Mononuclear cell (primary cell): ENCODE measurements around the gene CD247. TPM values are rescaled to one million over a fixed set of nuclear protein-coding genes. Genes with fewer than 3 reads are reported as not detected.

Experiments used
- H3K27me3 ChIP-seq: 2 replicates; pipeline ENCODE4 v1.6.0; 2011; ENCODE audit warnings: low read length, control low read depth; ENCODE audit not compliant: insufficient read depth
- H3K4me1 ChIP-seq: 2 replicates; pipeline ENCODE4 v1.5.1; 2011; ENCODE audit warnings: mild to moderate bottlenecking, low read length, control low read depth; ENCODE audit not compliant: insufficient read depth
- H3K4me3 ChIP-seq: 2 replicates; pipeline ENCODE4 v1.5.1; 2011; ENCODE audit warnings: mild to moderate bottlenecking, low read length, moderate library complexity
- H3K9me3 ChIP-seq: 2 replicates; pipeline ENCODE4 v1.5.1; 2011; ENCODE audit warnings: low read depth, mild to moderate bottlenecking, control low read depth, low read length
- total RNA-seq: library from RNA; depleted of rRNA; stranded (reverse); fragments of >200 nt; gene quantifications from one replicate; pipeline ENCODE4 v1.2.3, GENCODE V29; 2012

CD247 gene
- total RNA-seq, 1 donor = 162 TPM

DNA sequence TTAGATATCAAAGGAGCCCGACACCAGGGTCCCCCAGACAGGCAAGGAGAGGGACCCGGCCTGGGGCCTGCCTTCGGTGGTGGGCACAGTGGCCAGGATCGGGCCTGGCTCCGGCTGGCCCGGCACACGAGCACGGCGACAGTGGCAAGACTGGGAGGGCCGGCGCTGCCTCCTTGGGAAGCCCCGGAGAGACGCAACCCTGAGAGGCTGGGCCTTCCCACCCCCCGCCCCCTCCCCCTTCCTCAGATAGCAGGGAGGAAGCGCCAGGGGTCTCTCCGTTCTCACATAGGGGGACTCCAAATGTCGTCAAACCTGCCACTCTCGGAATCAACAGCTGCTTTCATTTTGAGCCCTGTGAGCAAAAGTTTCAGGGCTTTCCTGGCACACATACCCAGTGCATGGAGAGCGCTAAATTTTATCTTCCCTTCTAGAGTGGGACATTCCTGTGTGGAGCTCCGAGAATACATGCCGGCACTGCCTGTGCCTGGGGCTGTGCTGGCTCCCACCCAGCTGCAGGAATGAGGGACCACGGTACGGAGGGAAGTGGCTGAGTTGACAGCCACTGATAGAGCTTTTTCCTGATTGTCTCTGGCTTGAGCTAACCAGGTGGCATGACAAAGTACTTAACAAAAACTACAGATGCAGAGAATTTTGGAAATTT is 62.4 kb downstream of the CD247 start:
- H3K27me3 ChIP-seq = no peaks in the 10 kb centered on the region
- no peaks in the 10 kb centered on the region for H3K9me3 ChIP-seq
- peak overlapping the region; percentile 62 for H3K4me3 ChIP-seq
- H3K4me1 ChIP-seq = peaks cover 58% of the 10 kb centered on the region

DNA sequence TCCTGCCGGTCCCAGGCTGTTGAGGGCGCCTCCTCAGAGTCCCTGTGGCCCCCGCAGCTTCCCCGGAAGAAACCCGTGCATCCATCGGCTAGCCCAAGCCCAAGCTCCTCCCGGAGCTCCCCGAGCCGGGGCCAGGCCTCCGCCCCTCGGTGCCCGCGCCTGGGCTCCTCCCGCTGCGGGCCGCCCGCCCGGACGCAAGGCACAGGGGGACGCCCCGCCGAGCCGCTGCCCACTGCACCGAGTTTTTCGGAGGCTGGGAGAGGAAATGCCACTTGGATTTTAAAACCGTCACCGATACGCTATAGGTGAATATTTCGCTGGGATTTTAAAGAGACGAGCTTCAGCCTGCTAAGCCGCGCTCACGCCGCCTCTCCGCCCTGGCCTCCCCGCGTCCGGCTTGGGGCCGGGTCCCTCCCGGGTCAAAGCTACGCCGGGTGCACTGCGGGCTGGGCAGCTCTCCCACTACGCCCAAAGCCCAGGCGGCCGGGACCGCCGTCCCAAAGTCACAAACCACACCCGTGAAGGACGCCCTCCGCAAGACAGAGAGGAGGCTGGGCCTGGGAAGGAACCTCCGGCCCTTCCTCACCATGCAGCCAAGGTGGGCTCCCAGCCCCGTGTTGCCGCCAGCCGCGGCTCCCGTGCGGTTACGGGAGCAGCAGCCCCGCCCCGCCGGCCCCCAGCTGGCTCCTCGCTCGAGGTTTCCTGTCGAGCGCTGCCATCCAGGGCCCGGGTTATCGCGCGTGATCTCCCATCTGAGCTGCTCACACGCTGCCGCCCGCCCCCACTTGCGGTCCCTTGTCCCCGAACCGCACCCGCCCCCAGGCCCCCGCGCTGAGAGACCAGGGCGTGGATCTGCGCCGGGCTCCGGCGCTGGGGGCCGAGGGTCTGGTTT is 63.2 kb downstream of the CD247 start:
- Histone ChIP-seq H3K4me3 (peak overlapping the region; percentile 62), H3K9me3 (no peaks in the 10 kb centered on the region), H3K27me3 (no peaks in the 10 kb centered on the region), H3K4me1 (peaks cover 66% of the 10 kb centered on the region)

DNA sequence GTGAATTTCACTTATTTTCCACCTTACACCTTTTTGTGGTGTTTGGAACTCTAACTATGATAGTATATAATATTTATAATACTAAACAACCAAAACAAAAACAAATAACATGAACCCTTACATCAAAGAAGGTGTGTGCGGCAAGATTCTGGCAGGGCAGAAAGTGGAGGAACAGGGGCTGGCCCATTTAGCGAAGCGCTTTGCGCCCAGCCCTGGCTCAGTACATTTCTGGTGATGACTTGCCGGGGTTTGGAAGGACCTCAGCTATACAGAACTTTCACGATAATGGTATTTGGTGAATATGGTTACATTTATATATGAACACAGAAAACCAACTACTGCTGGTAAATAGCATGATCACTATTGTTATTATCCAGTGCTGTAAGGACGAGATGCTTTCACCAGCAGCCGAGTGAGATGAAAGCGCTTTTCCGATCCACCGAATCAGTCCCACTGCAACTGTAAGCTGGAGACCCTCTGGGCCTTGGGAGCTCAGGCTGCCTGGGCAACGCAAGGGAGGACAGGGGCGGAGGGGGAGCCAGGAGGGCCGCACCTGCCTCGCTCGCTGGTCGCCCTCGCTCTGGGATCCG is 63.9 kb downstream of the CD247 start:
- peaks cover 71% of the 10 kb centered on the region for H3K4me1 ChIP-seq
- H3K4me3 ChIP-seq = peak overlapping the region; percentile 62
- H3K9me3 ChIP-seq = no peaks in the 10 kb centered on the region
- H3K27me3 ChIP-seq = no peaks in the 10 kb centered on the region

DNA sequence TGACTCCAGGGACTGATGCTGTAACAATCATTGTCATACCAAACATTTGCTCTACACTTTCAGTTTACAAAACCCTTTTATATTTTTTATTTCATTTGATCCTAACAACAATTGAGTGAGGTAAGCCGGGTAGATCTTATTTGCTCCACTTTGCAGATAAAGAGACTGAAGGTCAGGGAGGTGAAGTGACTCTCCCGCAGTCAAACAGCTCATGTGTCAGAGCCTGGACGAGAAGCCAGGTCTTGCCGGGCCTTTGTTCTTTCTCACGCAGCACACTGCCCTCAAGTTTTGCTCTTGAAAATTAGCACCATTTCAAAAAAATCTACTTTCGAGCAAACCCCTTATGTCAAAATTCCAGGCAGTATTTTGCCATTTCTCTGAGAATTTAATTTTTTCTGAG is 65.2 kb downstream of the CD247 start:
- no peaks in the 10 kb centered on the region for H3K27me3 ChIP-seq
- no peaks in the 10 kb centered on the region for H3K9me3 ChIP-seq
- no peak overlapping the region for H3K4me3 ChIP-seq
- peaks cover 73% of the 10 kb centered on the region for H3K4me1 ChIP-seq

DNA sequence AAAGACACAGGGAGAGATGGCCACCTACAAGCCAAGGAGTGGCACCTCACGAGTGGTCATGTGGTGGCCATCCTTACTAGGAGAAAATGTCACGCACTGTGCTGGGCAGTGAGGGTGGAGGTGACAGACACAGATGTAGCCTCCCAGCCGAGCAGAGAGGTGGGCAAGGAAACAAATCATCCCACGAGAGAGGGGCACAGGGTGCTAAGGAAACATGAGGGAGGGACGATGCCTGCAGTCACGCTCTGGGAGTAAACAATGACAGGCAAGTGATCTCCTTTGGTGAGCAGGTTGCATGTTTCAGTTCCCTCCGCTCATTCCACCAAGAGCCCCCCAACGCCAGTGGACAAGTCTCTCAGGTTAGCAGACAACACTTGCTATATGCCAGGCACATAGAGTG is 65.8 kb downstream of the CD247 start:
- no peaks in the 10 kb centered on the region for H3K27me3 ChIP-seq
- H3K9me3 ChIP-seq = no peaks in the 10 kb centered on the region
- H3K4me1 ChIP-seq = peaks cover 75% of the 10 kb centered on the region
- no peak overlapping the region for H3K4me3 ChIP-seq

DNA sequence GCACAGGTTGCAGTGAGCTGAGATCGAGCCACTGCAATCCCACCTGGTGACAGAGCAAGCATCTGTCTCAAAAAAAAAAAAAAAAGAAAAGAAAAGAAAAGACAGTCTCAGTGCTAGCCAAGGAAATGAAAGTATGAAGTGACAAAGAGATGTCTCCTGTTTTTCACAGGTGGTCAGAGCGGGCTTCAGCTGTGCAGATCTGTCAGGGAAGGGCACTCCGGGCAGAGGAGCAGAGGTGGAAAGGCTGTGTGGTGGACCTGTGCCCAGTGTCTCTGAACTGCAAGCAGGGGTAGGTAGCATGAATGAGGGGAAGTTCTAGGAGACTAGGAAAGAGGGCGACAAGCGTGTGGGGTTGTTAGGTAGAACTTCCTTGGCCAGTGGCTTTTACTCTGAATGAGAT is 67.5 kb downstream of the CD247 start:
- Histone ChIP-seq H3K27me3 (no peaks in the 10 kb centered on the region), H3K4me1 (peaks cover 78% of the 10 kb centered on the region), H3K9me3 (no peaks in the 10 kb centered on the region), H3K4me3 (no peak overlapping the region)

DNA sequence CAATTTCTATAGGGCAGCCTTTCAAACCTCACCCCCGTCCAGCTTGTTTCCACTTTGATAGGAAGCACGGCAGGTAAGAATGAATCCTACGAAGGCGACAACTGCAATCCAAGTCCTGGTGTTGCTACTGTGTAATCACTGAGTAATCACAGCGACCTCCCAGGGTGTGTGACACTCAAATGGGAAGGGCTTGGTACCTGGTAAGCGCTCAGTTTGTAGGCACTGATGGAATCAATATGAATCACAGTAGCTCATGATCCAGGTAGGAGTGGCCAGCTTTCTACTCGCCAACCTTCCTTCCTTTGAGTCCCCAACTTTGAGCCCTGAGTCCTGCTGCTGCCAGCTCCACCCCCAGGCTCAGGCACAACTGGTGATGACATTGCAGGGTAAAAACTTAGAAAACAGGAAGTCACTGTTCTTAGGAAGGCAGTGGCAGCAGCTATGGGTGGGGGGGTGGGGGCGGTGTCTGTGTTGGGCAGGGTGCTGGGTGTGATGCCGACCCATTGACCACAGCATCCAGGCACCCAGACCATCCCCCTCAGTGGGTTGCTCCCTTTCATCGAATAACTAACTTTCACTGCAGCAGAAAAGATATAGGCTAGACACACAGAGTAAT is 70.7 kb downstream of the CD247 start:
- Histone ChIP-seq H3K4me1 (peaks cover 72% of the 10 kb centered on the region), H3K4me3 (peak overlapping the region; percentile 26), H3K9me3 (no peaks in the 10 kb centered on the region), H3K27me3 (no peaks in the 10 kb centered on the region)

DNA sequence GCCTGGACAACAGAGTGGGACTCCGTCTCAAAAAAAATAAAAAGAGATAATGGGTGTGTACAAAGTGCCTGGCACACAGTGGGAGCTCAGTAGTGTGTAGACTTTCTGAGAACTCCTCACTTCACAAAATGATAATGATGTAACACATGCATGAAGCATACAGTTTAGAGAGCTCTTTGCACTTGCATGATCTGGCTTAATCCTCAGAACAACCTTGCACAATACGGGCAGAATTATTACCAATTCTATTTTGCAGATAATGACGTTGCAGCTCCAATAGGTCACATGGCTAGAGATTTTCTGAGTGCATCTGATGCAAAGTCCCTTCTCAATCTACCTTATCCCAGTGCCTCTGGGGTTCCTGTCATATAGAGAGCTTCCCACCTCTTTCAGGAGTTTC is 71.4 kb downstream of the CD247 start:
- Histone ChIP-seq H3K4me3 (no peak overlapping the region), H3K27me3 (no peaks in the 10 kb centered on the region), H3K4me1 (peaks cover 73% of the 10 kb centered on the region), H3K9me3 (no peaks in the 10 kb centered on the region)

DNA sequence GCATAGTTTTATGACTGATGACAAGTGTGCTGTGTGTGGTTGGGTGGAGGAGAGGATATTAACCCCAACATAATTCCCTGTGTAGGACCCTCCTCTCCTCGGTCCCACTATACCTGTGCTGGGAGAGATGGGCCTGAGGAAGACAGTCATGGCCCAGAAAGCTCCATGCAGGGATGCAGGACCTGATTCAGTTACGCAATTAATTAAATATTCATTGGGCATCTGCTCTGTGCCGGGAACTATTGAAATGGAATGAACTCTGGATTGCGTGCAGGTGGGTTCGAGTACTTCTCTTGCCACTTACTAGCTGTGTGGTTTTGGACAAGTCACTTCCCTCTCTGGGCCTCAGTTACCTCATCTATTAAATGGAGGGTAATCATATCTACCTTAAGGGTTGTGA is 74.6 kb downstream of the CD247 start:
- Histone ChIP-seq H3K4me1 (peaks cover 84% of the 10 kb centered on the region), H3K4me3 (no peak overlapping the region), H3K27me3 (no peaks in the 10 kb centered on the region), H3K9me3 (no peaks in the 10 kb centered on the region)

DNA sequence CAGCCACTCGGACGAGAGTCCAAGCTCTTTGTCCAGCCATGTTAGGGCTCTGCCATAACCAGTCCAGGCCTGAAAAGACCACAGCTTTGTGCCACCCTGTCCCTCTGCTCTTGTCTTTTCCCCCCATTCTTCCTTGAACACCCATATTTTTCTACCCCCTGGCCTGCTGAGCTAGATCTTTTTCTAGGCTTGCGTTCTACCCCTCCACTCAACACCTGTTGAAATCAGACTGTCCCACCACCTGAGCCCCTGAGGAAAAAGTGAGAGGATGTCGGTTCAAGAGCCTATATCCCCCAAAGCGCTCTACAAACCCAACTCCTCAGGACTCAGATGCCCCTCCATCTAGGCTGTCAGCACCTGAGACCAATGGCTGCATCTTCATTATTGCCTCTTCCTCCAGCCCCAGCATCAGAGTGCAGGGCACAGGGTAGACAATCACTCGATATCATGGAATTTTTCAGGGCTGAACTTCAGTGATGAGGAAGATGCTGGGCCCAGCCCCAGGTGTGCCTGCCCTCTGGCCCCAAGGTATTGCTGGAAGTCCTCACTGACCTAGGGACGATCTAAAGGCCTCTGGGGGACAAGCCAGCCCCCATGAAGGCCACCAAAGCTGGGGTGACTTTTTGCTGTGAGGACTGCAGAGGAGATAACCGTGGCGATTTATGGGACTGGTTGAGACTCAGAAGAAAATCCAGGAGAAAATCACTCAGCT is 75.3 kb downstream of the CD247 start:
- Histone ChIP-seq H3K4me1 (peaks cover 84% of the 10 kb centered on the region), H3K27me3 (no peaks in the 10 kb centered on the region), H3K4me3 (no peak overlapping the region), H3K9me3 (no peaks in the 10 kb centered on the region)

DNA sequence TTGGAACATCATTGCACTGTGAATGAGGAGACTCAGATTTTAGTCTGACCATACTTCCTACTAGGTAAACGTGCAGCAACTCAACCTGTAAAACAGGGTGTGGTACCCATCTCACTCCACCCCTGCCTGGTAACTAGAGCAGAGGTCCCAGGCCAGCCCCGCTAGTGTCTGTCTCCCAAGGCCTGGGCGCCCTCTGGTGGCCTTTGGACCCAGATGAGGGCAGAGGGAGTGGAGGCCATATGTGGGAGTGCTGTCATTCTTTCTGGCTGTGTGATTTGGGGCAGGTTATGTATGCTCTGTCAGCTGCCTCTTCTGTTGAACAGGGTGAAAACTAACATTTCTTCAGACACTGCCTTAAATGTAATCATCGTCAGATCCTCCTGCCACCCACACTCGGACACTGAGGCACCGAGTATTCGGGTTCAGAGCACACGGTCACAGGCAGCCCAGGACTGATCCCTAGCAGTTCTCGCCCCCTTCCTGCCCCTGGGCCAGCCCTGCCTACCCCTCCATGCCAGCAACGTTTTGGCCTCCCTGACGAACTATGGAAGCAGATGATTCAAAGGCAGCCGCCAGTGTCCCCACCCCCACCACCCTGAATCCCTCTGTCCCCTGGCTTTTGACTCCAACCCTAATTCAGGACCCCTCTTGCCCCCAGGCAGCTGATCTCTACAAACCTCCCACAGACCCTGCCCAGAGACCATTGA is 76.0 kb downstream of the CD247 start:
- no peaks in the 10 kb centered on the region for H3K27me3 ChIP-seq
- peaks cover 82% of the 10 kb centered on the region for H3K4me1 ChIP-seq
- H3K4me3 ChIP-seq = no peak overlapping the region
- H3K9me3 ChIP-seq = no peaks in the 10 kb centered on the region

DNA sequence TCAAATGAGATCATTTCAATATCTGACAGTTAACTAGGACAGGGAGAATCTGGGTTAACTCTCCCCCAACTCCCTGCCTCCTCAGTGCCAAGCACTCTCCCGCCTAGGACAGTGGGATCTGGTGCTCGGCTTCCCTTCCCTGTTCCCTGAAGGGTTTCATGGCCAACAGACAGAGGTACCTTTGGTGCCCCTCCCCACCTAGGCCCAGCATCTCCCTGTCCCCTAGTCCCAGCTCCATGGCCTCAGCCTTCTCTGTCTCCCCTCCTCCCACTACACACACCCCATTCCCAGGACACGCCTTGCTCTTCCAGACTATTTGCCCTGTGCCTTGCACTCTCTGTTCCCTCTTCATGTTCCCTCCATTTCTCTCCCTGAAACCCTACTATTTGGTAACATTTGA is 77.1 kb downstream of the CD247 start:
- Histone ChIP-seq H3K9me3 (no peaks in the 10 kb centered on the region), H3K27me3 (no peaks in the 10 kb centered on the region), H3K4me3 (no peak overlapping the region), H3K4me1 (peaks cover 77% of the 10 kb centered on the region)

DNA sequence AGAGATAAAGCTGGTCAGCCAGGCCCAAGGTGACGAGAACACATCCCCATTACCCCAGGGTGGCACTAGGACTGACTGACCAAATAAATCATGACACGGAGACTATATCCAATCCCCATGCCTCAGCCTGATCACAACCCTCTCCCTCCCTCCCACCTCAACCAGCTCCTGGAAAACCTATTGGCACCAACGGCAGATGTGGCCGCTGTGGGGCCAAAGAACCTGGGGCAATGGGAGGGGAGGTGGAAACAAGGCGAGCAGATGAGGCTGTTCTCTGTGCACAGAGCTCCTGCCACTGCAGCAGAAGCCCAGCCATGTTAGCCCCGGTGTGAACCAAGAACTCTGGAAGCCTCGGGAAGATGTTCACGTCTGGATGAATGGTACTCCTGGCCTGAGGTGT is 77.6 kb downstream of the CD247 start:
- Histone ChIP-seq H3K4me3 (no peak overlapping the region), H3K9me3 (no peaks in the 10 kb centered on the region), H3K4me1 (peaks cover 77% of the 10 kb centered on the region), H3K27me3 (no peaks in the 10 kb centered on the region)

DNA sequence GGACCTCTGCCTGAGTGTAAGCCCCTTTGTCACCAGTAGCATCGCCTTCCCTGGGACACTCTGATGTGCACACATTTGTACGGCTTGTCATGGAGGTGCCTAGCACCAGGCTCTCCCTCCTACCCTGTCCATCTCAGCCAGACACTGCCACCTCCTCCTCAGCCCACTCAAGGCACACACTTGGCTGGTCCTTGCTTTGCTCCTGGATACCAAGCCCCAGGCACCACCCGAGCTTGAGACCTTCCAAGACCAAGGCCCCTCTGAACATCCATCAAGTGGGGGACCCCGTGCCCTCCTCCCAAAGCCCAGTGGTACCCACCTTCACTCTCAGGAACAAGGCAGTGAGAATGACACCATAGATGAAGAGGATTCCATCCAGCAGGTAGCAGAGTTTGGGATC is 78.0 kb downstream of the CD247 start:
- no peaks in the 10 kb centered on the region for H3K9me3 ChIP-seq
- no peaks in the 10 kb centered on the region for H3K27me3 ChIP-seq
- peaks cover 77% of the 10 kb centered on the region for H3K4me1 ChIP-seq
- no peak overlapping the region for H3K4me3 ChIP-seq
